Measurements from ENCODE around the gene PDE8B.
A peak's percentile ranks its signal among the peaks of the same experiment; 100 is the strongest.

The PDE8B gene

GRCh38 chr5:77316871-77317661 lies 106.6 kb downstream of the PDE8B start:
- H3K27ac ChIP-seq (ENCODE audit: low read length): no peak overlapping the region
- H3K27me3 ChIP-seq (ENCODE audit: low read depth, low read length): no peaks in the 10 kb centered on the region
- H4K20me1 ChIP-seq (ENCODE audit: insufficient read depth, low read length): no peaks in the 10 kb centered on the region

GRCh38 chr5:77318060-77318459 lies 107.6 kb downstream of the PDE8B start:
- H3K27me3 ChIP-seq (ENCODE audit: low read depth, low read length): no peaks in the 10 kb centered on the region
- H3K4me3 ChIP-seq (ENCODE audit: low read length): no peak overlapping the region
- no peaks in the 10 kb centered on the region for H3K36me3 ChIP-seq (replicated peaks; ENCODE audit: low read depth, low read length)
- H2AFZ ChIP-seq (ENCODE audit: low read depth, low read length): no peak overlapping the region
- no peak overlapping the region for H3K27ac ChIP-seq (ENCODE audit: low read length)
- H4K20me1 ChIP-seq (ENCODE audit: insufficient read depth, low read length): no peaks in the 10 kb centered on the region
- H3K9me3 ChIP-seq (ENCODE audit: insufficient read depth, low read length): no peaks in the 10 kb centered on the region
- H3K9ac ChIP-seq (ENCODE audit: low read length): no peak overlapping the region
- no peak overlapping the region for H3K4me2 ChIP-seq (ENCODE audit: low read length)
- H3K4me1 ChIP-seq (ENCODE audit: low read length): peaks cover 11% of the 10 kb centered on the region
- H3K79me2 ChIP-seq (ENCODE audit: low read length): no peaks in the 10 kb centered on the region
- TF ChIP-seq EZH2phosphoT487 (IDR thresholded peaks at IDR 0.05; ENCODE audit: low read depth): no peak
- TF ChIP-seq, protein P1, sequence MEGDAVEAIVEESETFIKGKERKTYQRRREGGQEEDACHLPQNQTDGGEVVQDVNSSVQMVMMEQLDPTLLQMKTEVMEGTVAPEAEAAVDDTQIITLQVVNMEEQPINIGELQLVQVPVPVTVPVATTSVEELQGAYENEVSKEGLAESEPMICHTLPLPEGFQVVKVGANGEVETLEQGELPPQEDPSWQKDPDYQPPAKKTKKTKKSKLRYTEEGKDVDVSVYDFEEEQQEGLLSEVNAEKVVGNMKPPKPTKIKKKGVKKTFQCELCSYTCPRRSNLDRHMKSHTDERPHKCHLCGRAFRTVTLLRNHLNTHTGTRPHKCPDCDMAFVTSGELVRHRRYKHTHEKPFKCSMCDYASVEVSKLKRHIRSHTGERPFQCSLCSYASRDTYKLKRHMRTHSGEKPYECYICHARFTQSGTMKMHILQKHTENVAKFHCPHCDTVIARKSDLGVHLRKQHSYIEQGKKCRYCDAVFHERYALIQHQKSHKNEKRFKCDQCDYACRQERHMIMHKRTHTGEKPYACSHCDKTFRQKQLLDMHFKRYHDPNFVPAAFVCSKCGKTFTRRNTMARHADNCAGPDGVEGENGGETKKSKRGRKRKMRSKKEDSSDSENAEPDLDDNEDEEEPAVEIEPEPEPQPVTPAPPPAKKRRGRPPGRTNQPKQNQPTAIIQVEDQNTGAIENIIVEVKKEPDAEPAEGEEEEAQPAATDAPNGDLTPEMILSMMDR (IDR thresholded peaks at IDR 0.05; ENCODE audit: low read depth, low read length): no peak

More at GRCh38 chr5:77316871-77317661, 106.6 kb downstream of the PDE8B start:
- Histone ChIP-seq H3K36me3 (replicated peaks; ENCODE audit: low read depth, low read length) (no peaks in the 10 kb centered on the region), H3K9ac (ENCODE audit: low read length) (no peak overlapping the region), H3K9me3 (ENCODE audit: insufficient read depth, low read length) (no peaks in the 10 kb centered on the region), H3K4me2 (ENCODE audit: low read length) (no peak overlapping the region), H3K4me1 (ENCODE audit: low read length) (peaks cover 11% of the 10 kb centered on the region), H3K4me3 (ENCODE audit: low read length) (no peak overlapping the region), H3K79me2 (ENCODE audit: low read length) (no peaks in the 10 kb centered on the region), H2AFZ (ENCODE audit: low read depth, low read length) (no peak overlapping the region)
- TF ChIP-seq EZH2phosphoT487 (IDR thresholded peaks at IDR 0.05; ENCODE audit: low read depth): no peak
- TF ChIP-seq, protein P1 (IDR thresholded peaks at IDR 0.05; ENCODE audit: low read depth, low read length): no peak

- peak overlapping the region; percentile 19; the same call in 1 of the 2 replicates for H3K4me2 ChIP-seq (ENCODE audit: low read length)
- peaks cover 11% of the 10 kb centered on the region for H3K4me1 ChIP-seq (ENCODE audit: low read length)
- no peak overlapping the region for H3K27ac ChIP-seq (ENCODE audit: low read length)
- no peaks in the 10 kb centered on the region for H3K79me2 ChIP-seq (ENCODE audit: low read length)
- H3K36me3 ChIP-seq (replicated peaks; ENCODE audit: low read depth, low read length): no peaks in the 10 kb centered on the region
- H4K20me1 ChIP-seq (ENCODE audit: insufficient read depth, low read length): no peaks in the 10 kb centered on the region
- no peak overlapping the region for H3K4me3 ChIP-seq (ENCODE audit: low read length)
- TF ChIP-seq, protein P1 (IDR thresholded peaks at IDR 0.05; ENCODE audit: low read depth, low read length): no peak
- TF ChIP-seq EZH2phosphoT487 (IDR thresholded peaks at IDR 0.05; ENCODE audit: low read depth): no peak
- 0 out of 2 replicates have a peak overlapping the region, but pooled peaks have one; percentile 27 for H2AFZ ChIP-seq (ENCODE audit: low read depth, low read length)
- H3K9me3 ChIP-seq (ENCODE audit: insufficient read depth, low read length): no peaks in the 10 kb centered on the region
- no peaks in the 10 kb centered on the region for H3K27me3 ChIP-seq (ENCODE audit: low read depth, low read length)
- H3K9ac ChIP-seq (ENCODE audit: low read length): no peak overlapping the region
Observed at GRCh38 chr5:77319117-77319804, 108.8 kb downstream of the PDE8B start.

GRCh38 chr5:77321793-77322394 lies 111.4 kb downstream of the PDE8B start:
- Histone ChIP-seq H3K4me2 (ENCODE audit: low read length) (no peak overlapping the region), H3K4me3 (ENCODE audit: low read length) (no peak overlapping the region), H2AFZ (ENCODE audit: low read depth, low read length) (no peak overlapping the region), H3K9ac (ENCODE audit: low read length) (no peak overlapping the region), H3K79me2 (ENCODE audit: low read length) (no peaks in the 10 kb centered on the region), H3K9me3 (ENCODE audit: insufficient read depth, low read length) (no peaks in the 10 kb centered on the region), H3K36me3 (replicated peaks; ENCODE audit: low read depth, low read length) (no peaks in the 10 kb centered on the region), H4K20me1 (ENCODE audit: insufficient read depth, low read length) (no peaks in the 10 kb centered on the region), H3K27ac (ENCODE audit: low read length) (no peak overlapping the region), H3K27me3 (ENCODE audit: low read depth, low read length) (no peaks in the 10 kb centered on the region), H3K4me1 (ENCODE audit: low read length) (peaks cover 4% of the 10 kb centered on the region; the same call in 1 of the 2 replicates)
- TF ChIP-seq, protein P1 (IDR thresholded peaks at IDR 0.05; ENCODE audit: low read depth, low read length): no peak
- no peak for TF ChIP-seq EZH2phosphoT487 (IDR thresholded peaks at IDR 0.05; ENCODE audit: low read depth)
